ENCODE measurements around the gene HIBADH.
"Not testable (repeated sequence)": the region's sequence is repeated elsewhere in the genome, so short reads cannot be mapped to it uniquely, and the experiment has no call there.

Gene HIBADH

DNA sequence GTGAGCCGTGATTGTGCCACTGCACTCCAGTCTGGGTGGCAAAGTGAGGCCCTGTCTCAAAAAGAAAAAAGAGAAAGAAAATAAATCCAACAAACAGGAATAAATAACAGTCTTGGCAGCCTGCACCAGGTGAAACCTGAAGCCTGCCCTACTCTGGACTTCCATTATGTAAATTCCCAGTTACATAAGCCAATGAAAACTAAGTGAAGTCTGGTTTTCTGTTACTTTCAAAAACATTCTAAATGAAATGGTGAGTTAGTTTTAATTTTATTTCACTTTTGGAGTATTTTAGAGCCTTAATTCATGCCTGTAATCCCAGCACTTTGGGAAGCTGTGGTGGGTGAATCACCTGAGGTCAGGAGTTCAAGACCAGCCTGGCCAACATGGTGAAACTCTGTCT is 22.5 kb upstream of the HIBADH start:
- no peak overlapping the region for H3K4me3 ChIP-seq (ENCODE audit: low read length)
- DNase-seq (ENCODE audit: low read depth, low spot score) = no peak

DNA sequence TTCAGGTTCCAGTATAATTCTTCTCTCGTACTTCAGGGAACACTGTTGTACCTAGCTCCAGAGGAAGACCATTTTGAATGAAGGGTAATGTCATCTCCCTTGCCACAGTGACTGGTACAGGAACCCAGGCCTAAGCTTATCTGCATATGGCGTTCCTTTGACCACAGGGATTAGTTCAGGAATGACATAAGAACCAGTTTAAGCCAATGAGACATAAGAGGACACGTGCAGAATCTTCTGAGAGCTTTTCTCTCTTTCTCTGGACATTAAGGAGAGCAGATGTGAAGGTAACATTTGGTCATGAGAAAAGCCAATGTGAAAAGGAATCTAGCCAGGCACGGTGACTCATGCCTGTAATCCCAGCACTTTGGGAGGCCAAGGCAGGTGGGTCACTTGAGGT is 21.8 kb upstream of the HIBADH start:
- H3K4me3 ChIP-seq (ENCODE audit: low read length) = no peak overlapping the region
- no peak for DNase-seq (ENCODE audit: low read depth, low spot score)

DNA sequence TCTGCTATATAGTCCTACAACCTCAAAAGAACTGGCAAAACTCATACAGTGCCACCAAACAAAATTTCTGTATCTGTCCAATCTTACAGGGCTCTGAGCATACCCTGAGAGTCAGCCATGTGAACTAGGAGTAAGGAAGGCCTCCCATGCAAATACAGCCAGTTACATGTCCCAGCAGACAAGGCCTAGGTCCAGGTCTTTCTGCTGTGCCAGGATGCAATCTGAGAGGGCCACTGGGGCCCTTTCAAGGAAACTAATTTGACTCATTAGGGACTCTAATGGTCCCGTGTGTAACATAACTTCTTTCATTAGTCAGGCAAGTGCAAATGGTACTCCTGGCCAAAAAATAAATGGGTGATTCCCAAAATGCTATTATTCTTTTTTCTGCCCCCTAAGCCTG is 17.9 kb upstream of the HIBADH start:
- H3K4me3 ChIP-seq (ENCODE audit: low read length) = no peak overlapping the region
- DNase-seq (ENCODE audit: low read depth, low spot score) = no peak

DNA sequence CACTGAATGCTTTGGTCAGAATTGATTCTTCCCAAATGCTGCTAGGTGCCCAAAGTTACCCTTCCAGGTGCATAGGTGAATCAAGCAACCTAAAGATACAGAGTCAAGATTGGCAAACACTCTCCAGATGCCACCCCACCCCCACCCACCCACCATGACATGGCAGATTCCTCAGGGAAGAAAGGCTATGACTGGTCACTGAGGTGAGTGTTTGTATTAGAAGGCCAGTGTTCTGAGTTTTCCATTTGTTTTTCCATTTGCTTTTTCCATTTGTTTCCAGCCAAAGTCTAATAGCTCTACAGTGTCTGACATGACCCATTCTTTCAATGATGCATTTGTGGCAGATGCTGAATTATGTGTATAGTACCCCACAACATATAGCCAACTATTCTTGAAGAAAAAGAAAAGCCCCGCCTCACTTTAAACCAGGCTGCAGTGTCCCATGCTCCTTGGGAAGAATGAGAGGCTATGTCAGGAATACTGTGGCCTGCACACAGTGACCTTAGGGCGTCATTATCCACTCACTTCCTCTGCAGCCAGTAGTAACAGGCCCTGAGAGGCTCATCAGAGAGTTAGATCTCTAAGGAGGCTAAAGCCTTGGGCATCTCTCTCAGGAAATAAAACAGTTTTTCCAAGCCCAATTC is 16.1 kb upstream of the HIBADH start:
- H3K4me3 ChIP-seq (ENCODE audit: low read length) = no peak overlapping the region
- DNase-seq (ENCODE audit: low read depth, low spot score) = no peak

DNA sequence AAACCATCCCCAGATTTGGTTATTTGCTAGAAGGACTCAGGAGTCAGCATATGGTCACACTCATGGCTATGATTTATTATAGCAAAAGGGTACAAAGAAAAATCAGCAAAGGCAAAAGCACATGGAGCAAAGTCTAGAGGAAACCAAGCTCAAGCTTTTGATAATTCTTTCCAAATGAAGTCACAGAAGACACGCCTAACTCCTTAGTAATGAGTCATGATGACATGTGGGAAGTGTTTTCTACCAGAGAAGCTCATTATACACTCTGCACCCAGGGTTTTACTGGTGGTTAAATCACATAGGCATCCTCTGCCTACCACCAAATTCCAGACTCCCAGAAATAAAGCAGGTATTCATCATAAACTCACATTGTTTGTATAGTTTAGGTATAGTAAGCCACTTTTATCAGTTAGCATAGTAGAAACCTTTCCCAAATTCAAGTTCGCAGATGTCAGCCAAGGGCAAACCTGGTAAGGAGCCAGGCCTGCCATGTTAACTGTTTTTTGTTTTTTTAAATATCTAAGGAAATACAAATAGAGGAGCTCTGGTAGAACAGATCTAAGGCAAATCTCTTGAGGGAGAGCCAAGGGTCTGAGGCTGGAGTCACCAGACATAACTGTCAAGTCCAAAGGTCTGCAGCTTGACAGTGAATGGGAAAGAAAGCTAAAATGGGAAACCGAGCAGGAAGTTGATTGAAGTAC is 15.4 kb upstream of the HIBADH start:
- DNase-seq (ENCODE audit: low read depth, low spot score) = no peak
- no peak overlapping the region for H3K4me3 ChIP-seq (ENCODE audit: low read length)

DNA sequence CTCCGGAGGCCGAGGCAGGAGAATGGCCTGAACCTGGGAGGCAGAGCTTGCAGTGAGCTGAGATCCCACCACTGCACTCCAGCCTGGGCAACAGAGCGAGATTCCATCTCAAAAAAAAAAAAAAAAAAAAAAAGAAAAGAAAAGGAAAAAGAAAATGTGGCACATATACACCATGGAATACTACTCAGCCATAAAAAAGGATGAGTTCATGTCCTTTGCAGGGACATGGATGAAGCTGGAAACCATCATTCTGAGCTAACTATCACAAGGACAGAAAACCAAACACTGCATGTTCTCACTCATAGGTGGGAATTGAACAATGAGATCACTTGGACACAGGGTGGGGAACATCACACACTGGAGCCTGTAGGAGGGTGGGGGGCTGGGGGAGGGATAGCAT is 11.4 kb upstream of the HIBADH start:
- not testable (repeated sequence) for DNase-seq (ENCODE audit: low read depth, low spot score); H3K4me3 ChIP-seq (ENCODE audit: low read length)

DNA sequence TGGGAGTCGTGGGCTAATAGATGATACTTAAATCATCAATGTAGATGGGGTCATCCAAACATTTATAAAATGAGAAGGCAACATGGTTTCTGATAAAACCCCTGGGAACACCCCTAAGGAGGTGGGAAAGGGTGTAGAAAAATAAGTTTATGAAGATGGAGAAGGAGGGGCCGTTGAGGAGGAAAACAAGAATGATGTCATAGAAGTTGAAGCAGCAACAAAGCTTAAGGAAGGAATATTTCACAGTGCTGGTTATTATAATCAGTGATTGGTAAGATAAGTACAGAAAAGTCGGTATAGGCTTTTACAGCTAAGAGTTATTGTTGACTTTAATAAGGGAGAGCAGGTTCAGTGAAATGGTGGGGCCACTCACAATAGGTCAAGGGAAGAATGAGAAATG is 9.0 kb upstream of the HIBADH start:
- no peak for DNase-seq (ENCODE audit: low read depth, low spot score)
- no peak overlapping the region for H3K4me3 ChIP-seq (ENCODE audit: low read length)

DNA sequence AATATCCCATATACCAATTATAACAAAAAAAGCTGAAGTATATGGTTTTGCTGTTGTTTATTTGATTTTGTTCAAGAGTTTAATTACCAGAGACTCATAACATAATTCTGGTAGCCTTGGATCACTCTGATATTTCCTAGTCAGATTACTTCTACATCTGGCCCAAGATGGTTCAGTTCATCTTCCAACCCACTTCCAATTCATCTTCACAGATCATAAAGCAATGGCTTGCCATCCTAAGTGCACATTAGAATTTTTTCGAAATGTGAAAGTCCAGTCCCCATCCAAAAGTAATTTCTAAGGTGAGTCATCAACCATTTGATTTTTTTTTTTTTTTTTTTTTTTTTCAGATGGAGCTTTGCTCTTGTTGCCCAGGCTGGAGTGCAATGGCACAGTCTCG is 8.0 kb upstream of the HIBADH start:
- DNase-seq (ENCODE audit: low read depth, low spot score) = no peak

DNA sequence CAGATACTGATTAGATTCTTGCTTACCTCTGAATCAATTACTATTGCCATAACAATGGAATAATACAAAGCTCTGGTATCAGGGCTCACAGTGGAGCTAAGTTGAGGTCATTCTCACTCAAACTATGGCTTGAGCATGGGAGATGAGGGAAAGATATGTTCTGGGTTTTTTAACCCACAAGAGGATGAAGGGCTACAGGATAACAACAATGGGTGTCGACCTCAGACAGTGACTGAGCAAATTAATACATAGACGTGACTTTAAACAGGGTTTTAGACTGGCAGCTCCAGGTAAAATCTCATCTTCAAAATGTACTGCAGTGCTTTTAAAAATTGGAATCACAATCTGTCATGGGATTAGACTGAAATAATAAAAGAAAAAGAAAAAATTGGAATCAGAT is 7.5 kb upstream of the HIBADH start:
- H3K4me3 ChIP-seq (ENCODE audit: low read length) = no peak overlapping the region
- DNase-seq (ENCODE audit: low read depth, low spot score) = no peak

More for the DNA sequence above, 8.0 kb upstream of the HIBADH start:
- H3K4me3 ChIP-seq (ENCODE audit: low read length) = no peak overlapping the region

DNA sequence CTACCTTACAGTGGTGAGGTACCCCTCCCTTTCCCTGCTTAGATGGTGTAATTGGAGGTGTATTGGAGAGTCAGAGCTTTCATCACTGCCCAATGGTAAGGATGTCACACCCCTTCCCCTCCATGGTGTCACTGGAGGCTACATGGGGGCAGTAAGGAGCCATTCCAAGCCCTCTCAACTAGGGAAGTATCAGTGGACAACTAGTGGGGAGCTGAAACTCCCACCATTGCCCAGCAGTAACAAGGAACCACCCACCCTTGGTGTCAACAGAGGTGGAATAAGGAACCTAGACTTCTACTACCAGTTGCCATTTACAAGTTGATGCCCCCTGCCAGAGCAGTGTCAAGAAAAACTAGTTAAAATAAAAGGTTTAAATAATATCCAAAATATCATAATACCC is 2.8 kb upstream of the HIBADH start:
- DNase-seq (ENCODE audit: low read depth, low spot score) = no peak
- no peak overlapping the region for H3K4me3 ChIP-seq (ENCODE audit: low read length)

DNA sequence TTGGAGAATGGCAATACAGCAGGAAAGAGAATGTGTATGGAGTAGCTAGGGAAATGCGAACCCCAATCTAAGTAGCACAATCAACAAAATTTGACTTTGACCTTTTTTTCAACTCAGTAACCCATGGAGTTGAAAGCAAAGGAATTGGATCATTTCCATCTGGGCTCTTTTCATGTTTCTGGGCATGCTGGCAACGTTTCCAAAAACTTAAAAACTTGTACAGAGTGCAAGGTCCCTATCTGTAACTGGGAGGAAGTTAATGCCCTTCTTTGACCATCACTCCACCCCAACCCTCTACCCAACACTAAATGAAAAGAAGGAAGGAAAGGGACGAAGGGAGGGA is 1.3 kb upstream of the HIBADH start:
- no peak for DNase-seq (ENCODE audit: low read depth, low spot score)
- no peak overlapping the region for H3K4me3 ChIP-seq (ENCODE audit: low read length)

DNA sequence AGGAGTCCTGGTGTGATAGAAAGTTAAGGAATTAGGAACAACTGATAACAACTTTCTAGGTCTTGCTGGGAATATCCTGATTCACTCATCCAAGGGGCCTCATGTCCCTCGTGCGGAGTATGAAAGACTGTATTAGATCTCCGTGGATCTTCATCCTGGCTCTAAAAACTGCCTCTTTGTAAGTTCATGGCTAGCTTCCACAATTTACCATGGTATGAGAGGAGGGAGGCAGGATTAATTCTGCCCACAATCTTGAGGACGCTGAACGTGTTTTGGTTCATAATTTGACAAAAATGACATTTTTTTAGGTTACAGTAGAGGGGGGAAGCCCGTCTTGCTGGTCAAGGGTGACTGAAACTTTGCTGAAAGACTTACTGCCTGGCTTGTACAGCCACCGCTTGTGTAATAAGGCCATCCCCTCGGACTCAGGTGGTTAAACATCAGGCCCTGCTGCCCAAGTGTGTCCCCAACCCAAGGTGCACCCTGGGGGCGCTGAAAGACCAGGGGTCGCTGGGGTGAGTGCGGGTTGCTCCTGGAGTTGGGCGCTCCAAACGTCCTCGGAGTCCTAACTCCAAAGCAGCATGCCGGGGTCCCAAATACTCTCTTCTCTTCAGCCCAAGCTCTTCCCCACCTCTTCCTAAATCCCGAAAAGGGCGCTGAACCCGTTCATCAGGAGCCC is 733 bp downstream of the HIBADH start:
- no peak for DNase-seq (ENCODE audit: low read depth, low spot score)
- peak overlapping the region; percentile 89 for H3K4me3 ChIP-seq (ENCODE audit: low read length)

DNA sequence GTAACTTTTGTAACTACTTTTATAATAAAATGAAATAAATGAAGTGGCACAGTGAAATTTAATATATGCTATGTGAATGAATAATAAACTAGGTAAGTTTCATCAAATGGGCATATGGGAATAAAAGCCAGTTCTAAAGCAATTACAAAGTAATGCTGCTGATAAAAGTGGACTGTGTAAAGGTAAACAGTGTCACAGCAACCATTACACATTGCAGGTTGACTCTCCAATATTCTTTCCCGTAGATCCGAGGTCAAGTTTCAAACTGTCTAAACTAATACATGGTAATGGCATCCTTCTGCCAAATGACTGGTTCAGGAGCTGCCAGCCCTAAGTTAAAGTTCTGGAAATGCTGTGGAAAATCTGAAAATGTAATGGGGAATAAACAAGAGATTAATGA is 6.0 kb downstream of the HIBADH start:
- no peak overlapping the region for H3K4me3 ChIP-seq (ENCODE audit: low read length)
- DNase-seq (ENCODE audit: low read depth, low spot score) = no peak

DNA sequence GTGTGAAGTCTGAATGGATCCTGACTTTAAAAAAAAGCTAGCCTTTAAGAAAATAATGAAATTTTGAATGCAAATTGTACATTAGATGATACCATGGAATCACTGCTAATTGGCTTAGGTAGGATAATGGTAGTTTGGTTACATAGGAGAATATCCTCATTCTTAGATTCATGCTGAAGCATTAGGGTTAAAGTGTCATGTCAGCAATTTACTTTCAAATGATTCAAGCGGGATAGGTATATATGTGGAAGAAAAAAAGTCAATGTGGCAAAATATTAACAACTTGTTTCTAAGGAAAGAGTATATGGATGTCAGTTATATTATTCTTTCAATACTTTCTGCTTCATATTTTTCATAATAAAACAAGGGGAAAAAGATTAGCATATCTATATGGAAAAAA is 7.5 kb downstream of the HIBADH start:
- no peak overlapping the region for H3K4me3 ChIP-seq (ENCODE audit: low read length)
- DNase-seq (ENCODE audit: low read depth, low spot score) = no peak

DNA sequence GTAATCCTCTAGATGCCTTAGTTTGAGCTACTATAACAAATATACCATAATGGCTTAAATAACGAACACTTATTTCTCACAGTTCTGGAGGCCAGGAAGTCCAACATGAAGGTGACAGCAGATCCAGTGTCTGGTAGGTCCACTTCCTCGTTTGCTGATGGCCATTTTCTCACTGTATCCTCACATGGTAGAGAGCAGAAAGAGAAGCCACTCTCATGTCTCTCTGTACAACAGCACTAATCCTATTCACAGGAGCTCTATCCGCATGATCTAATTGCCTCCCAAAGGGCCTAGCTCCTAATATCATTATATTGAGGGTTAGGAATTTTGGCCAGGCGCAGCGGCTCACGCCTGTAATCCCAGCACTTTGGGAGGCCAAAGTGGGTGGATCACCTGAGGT is 10.2 kb downstream of the HIBADH start:
- H3K4me3 ChIP-seq (ENCODE audit: low read length) = no peak overlapping the region
- no peak for DNase-seq (ENCODE audit: low read depth, low spot score)

DNA sequence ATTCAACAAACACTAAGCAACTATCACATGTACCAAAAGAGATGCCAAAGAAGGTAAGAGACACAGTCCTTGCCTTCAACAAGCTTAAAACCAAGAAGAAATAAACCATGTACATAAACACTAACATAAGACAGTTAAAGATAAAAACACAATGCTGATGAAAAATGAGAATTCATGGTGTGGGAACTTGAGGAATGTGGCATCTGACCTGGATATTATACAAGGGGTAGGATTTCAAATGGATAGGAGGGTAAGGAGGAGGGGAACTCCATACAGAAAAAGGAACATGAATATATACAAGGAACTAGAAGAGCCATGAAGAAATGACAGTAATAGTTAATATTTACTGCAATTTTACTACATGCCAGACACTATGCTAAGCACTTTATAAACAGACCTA is 11.0 kb downstream of the HIBADH start:
- no peak overlapping the region for H3K4me3 ChIP-seq (ENCODE audit: low read length)
- DNase-seq (ENCODE audit: low read depth, low spot score) = no peak

DNA sequence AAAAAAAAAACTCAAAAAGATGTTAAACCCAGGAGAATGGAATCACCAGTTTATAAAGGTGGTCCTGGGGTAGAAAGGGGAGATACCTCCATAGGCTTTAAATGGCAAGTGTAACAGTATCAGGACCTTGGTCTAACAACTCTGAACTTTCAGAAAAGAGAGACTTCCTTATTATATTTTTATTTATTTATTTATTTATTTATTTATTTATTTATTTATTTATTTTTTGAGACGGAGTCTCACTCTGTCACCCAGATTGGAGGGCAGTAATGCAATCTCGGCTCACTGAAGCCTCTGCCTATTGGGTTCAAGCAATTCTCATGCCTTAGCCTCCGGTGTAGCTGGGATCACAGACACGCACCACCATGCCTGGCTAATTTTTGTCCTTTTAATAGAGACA is 12.4 kb downstream of the HIBADH start:
- no peak overlapping the region for H3K4me3 ChIP-seq (ENCODE audit: low read length)
- no peak for DNase-seq (ENCODE audit: low read depth, low spot score)

DNA sequence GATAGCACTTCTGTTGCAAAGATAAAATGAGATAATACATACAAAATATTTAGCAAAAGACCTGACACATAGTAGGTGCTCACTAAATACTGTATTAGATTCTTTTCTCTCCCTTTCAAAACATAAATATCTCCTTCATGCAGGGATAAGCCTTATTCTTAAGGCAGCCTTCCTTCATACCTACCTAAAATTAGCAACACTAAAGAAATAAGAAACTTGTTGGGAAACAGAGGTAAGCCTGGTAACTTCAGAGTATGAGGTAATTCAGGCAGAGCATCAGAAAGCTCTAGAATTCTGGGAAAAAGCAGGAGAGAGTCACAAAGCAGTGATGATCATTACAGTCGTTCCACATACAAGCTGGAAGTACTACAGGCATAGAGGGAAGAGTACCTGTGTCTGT is 15.2 kb downstream of the HIBADH start:
- H3K4me3 ChIP-seq (ENCODE audit: low read length) = no peak overlapping the region
- DNase-seq (ENCODE audit: low read depth, low spot score) = no peak

DNA sequence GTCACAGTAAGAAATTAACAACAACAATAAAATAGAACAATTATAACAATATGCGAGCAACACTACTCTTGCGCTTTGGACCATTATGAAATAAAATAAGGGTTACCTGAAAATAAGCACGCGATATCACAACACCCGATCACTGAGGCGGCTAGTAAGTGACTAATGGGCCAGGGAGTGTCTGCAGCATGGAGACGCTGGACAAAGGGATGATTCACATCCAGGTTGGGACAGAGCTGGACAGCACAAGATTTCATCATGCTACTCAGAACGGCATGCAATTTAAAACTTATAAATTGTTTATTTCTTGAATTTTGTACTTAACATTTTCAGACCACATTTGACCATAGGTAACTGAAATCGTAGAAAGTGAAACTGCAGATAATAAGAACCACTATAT is 15.6 kb downstream of the HIBADH start:
- no peak for DNase-seq (ENCODE audit: low read depth, low spot score)

DNA sequence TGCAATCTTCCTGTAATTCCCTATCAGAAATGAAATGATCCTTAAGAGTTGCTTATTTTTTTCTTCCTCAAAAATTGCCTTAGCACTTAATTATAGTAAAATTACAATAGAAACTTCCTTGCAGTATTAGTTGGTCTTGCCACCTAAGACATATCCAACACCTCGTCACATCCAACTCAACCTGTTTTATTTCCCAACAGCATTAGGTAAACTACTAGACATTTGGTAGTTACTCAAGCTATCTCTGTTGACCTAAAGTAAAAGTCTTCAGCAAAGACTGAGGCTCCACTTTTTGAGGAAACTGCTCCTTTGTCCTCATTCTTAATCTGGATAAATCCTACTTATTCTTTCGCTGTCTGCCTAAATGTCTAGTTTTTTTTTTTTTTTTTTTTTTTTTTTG is 20.4 kb downstream of the HIBADH start:
- no peak for DNase-seq (ENCODE audit: low read depth, low spot score)
- H3K4me3 ChIP-seq (ENCODE audit: low read length) = no peak overlapping the region

More for the DNA sequence above, 15.6 kb downstream of the HIBADH start:
- H3K4me3 ChIP-seq (ENCODE audit: low read length) = no peak overlapping the region
